A549 (cell line): ENCODE measurements around the gene PDE3A. TPM values are rescaled to one million over a fixed set of nuclear protein-coding genes. Genes with fewer than 3 reads are reported as not detected.

Experiments used
- ATAC-seq, 2 experiments: fragments of 200-7000 bp in 1 of 2; fragments of >200 bp in 1 of 2; cut with Nextera tagmentation in 1 of 2; cut with Tn5 transposase in 1 of 2; 3 replicates each; pipeline versions ENCODE4 v1.8.0 to v1.9.1; 2018 to 2020; ENCODE audit warnings: mild to moderate bottlenecking in 1 of 2, moderate library complexity in 1 of 2
- CTCF ChIA-PET: fragments of 300-600 bp; sonication (Branson Sonifier 250); formaldehyde crosslinking; extraction: SDS; loops from one replicate; lab custom pipeline; 2021; ENCODE audit warnings: antibody characterized with exemption, inconsistent platforms; lab: Yijun Ruan, JAX
- POLR2A ChIA-PET: fragments of 350-600 bp; formaldehyde crosslinking; extraction: SDS; loops from one replicate; lab custom pipeline; 2021; ENCODE audit warnings: antibody characterized with exemption, inconsistent platforms; lab: Yijun Ruan, JAX
- DNase-seq, 2 experiments: peaks; one replicate each; pipeline versions ENCODE4 v3.0.0 to v3.0.0-alpha.2; 2011 to 2016; ENCODE audit warnings: low read depth in 1 of 2, low spot score in 1 of 2
- FAIRE-seq: peaks from 2 replicates; lab custom pipeline; 2011; peaks lifted over from hg19 to GRCh38; lab: Jason Lieb, UNC
- H3K27ac ChIP-seq, 2 experiments: fragments of >200 bp; sonication (Bioruptor Twin); formaldehyde crosslinking; 3 replicates each; pipeline ENCODE4 v1.5.1; 2016 to 2017
- H3K4me1 ChIP-seq: fragments of >200 bp; sonication (Bioruptor Twin); formaldehyde crosslinking; 3 replicates; pipeline ENCODE4 v1.6.1; 2016
- H3K4me2 ChIP-seq: fragments of >200 bp; sonication (Bioruptor Twin); formaldehyde crosslinking; 3 replicates; pipeline ENCODE4 v1.6.1; 2016
- H3K4me3 ChIP-seq: fragments of >200 bp; sonication (Bioruptor Twin); formaldehyde crosslinking; 3 replicates; pipeline ENCODE4 v1.5.1; 2016
- H3K9me3 ChIP-seq: fragments of >200 bp; sonication (Bioruptor Twin); formaldehyde crosslinking; 3 replicates; pipeline ENCODE4 v1.6.1; 2016
- ATOH8 ChIP-seq: fragments of 250-450 bp; sonication (Bioruptor Pico); IDR thresholded peaks from 2 replicates; pipeline ENCODE4 v1.5.0; 2020; ENCODE audit warnings: low read depth, mild to moderate bottlenecking, moderate library complexity
- BHLHE40 ChIP-seq: IDR thresholded peaks from 2 replicates; pipeline ENCODE4 v1.6.1; 2012; ENCODE audit warnings: low read depth, low read length, inconsistent platforms
- CBX8 ChIP-seq: fragments of 200-600 bp; sonication (generic); IDR thresholded peaks from 2 replicates; pipeline ENCODE4 v1.6.1; 2016
- CHD4 ChIP-seq: fragments of 200-600 bp; sonication (generic); IDR thresholded peaks from 2 replicates; pipeline ENCODE4 v1.6.1; 2016; ENCODE audit warnings: antibody characterized with exemption, mild to moderate bottlenecking, borderline replicate concordance
- FOSB ChIP-seq: fragments of 250-450 bp; sonication (Bioruptor Pico); IDR thresholded peaks from 2 replicates; pipeline ENCODE4 v1.5.0; 2020; ENCODE audit warnings: mild to moderate bottlenecking, moderate library complexity
- GATA3 ChIP-seq: IDR thresholded peaks from 2 replicates; pipeline ENCODE4 v1.6.1; 2012; ENCODE audit warnings: borderline replicate concordance
- HDAC2 ChIP-seq: fragments of 200-600 bp; sonication (generic); IDR thresholded peaks from 2 replicates; pipeline ENCODE4 v1.6.1; 2016
- HMGXB4 ChIP-seq: fragments of 250-450 bp; sonication (Bioruptor Pico); IDR thresholded peaks from 2 replicates; pipeline ENCODE4 v1.5.0; 2021; ENCODE audit warnings: mild to moderate bottlenecking, moderate library complexity, borderline replicate concordance
- HOXA7 ChIP-seq: fragments of 250-450 bp; sonication (Bioruptor Pico); IDR thresholded peaks from 2 replicates; pipeline ENCODE4 v1.5.0; 2020; ENCODE audit warnings: mild to moderate bottlenecking, moderate library complexity
- HOXB13 ChIP-seq: fragments of 250-450 bp; sonication (Bioruptor Pico); IDR thresholded peaks from 2 replicates; pipeline ENCODE4 v1.5.0; 2020; ENCODE audit warnings: low read depth, mild to moderate bottlenecking, moderate library complexity
- HOXB5 ChIP-seq: fragments of 250-450 bp; sonication (Bioruptor Pico); IDR thresholded peaks from 2 replicates; pipeline ENCODE4 v1.5.0; 2020; ENCODE audit warnings: mild to moderate bottlenecking, moderate library complexity
- MAFK ChIP-seq: fragments of 450-650 bp; IDR thresholded peaks from 2 replicates; pipeline ENCODE4 v1.6.1; 2014; ENCODE audit not compliant: partially characterized antibody
- PHF8 ChIP-seq: fragments of 200-600 bp; sonication (generic); IDR thresholded peaks from 2 replicates; pipeline ENCODE4 v1.6.1; 2016; ENCODE audit warnings: low read depth, mild to moderate bottlenecking, antibody characterized with exemption, moderate library complexity, borderline replicate concordance
- POLR2A ChIP-seq: IDR thresholded peaks from 2 replicates; pipeline ENCODE4 v1.6.1; 2012; ENCODE audit warnings: mild to moderate bottlenecking, low read length
- RCOR1 ChIP-seq: fragments of 150-350 bp; IDR thresholded peaks from 2 replicates; pipeline ENCODE4 v1.6.1; 2014; ENCODE audit warnings: antibody characterized with exemption, low read length, low read depth
- RFX5 ChIP-seq: fragments of 450-650 bp; IDR thresholded peaks from 2 replicates; pipeline ENCODE4 v1.7.1; 2014; ENCODE audit warnings: antibody characterized with exemption, mild to moderate bottlenecking, moderate library complexity
- TFCP2L1 ChIP-seq: fragments of 250-450 bp; sonication (Bioruptor Pico); IDR thresholded peaks from 2 replicates; pipeline ENCODE4 v1.5.0; 2021; ENCODE audit warnings: mild to moderate bottlenecking
- ZC3H11A ChIP-seq: fragments of 450-650 bp; IDR thresholded peaks from 2 replicates; pipeline ENCODE4 v1.6.1; 2014; ENCODE audit warnings: antibody characterized with exemption, mild to moderate bottlenecking
- ZFP36 ChIP-seq: fragments of 450-650 bp; IDR thresholded peaks from 2 replicates; pipeline ENCODE4 v1.6.1; 2014; ENCODE audit warnings: borderline replicate concordance; ENCODE audit not compliant: partially characterized antibody
- ZNF302 ChIP-seq: fragments of 250-450 bp; sonication (Bioruptor Pico); IDR thresholded peaks from 2 replicates; pipeline ENCODE4 v1.9.0; 2021; ENCODE audit warnings: inconsistent platforms, mild to moderate bottlenecking, moderate library complexity
- ZSCAN20 ChIP-seq: fragments of 250-450 bp; sonication (Bioruptor Pico); IDR thresholded peaks from 2 replicates; pipeline ENCODE4 v1.8.0; 2022; ENCODE audit warnings: mild to moderate bottlenecking, moderate library complexity
- WGBS: methylation state at CpG from one replicate; pipeline ENCODE4 v1.1.6; 2017; ENCODE audit errors: missing lambda C conversion rate; 5-methylcytosine and 5-hydroxymethylcytosine counted together
- polyA plus RNA-seq, 4 experiments: library from polyadenylated mRNA; depleted of rRNA in 3 of 4; stranded (reverse); fragments of >200 nt; fragmentation: RNase III in 1 of 4; extraction: RNeasy Plus Mini Kit Qiagen cat#74134 plus additional on column Dnase treatment in 1 of 4; gene quantifications; 2 replicates in 3 of 4; 3 replicates in 1 of 4; pipeline ENCODE4 v1.2.3, GENCODE V29; 2011 to 2017
- TF ChIP-seq, protein P1 (sequence below): IDR thresholded peaks from 2 replicates; pipeline ENCODE4 v1.6.1; 2012
- TF ChIP-seq, protein P2 (sequence below): fragments of >200 bp; sonication (Bioruptor Twin); formaldehyde crosslinking; IDR thresholded peaks from 3 replicates; pipeline ENCODE4 v1.5.1; 2016
- TF ChIP-seq, protein P3 (sequence below): fragments of 150-350 bp; IDR thresholded peaks from 2 replicates; pipeline ENCODE4 v1.6.1; 2014; ENCODE audit warnings: low read depth, mild to moderate bottlenecking, low read length
- TF ChIP-seq, protein P4 (sequence below): fragments of >200 bp; sonication (Bioruptor Twin); formaldehyde crosslinking; IDR thresholded peaks from 3 replicates; pipeline ENCODE4 v1.6.1; 2016
- TF ChIP-seq, protein P5 (sequence below): IDR thresholded peaks from 2 replicates; pipeline ENCODE4 v1.6.1; 2012
- TF ChIP-seq, protein P6 (sequence below): fragments of >200 bp; sonication (Bioruptor Twin); formaldehyde crosslinking; IDR thresholded peaks from 2 replicates; pipeline ENCODE4 v1.6.1; 2016

PDE3A gene
- polyA plus RNA-seq, 2 of the 4 experiments (the other 2 are of a cell fraction) = 7.6 to 12.7 TPM

DNA sequence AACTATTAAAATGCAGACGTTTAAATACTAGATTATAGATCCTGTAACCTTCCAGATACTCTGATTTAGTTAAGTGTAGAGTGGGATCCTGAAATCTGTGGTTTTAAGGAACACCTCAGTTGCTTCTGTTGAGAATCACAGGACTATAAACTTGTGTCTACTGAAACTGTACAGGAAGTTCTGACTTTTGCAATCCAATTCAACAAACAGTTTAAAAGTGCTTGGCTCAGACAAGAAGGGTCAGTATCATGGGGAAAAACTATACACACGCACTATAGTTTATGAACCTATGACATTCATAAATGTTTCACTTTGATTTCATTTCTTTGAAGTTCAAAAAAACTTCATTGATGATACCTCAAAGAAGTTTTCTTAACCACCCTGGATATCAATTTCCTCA lies 13.8 kb downstream of the PDE3A start:
- Histone ChIP-seq H3K4me1 (peaks cover 41% of the 10 kb centered on the region; the same call in 2 of the 3 replicates), H3K4me3 (no peak overlapping the region)
- no peak for FAIRE-seq
- TF ChIP-seq, protein P1, sequence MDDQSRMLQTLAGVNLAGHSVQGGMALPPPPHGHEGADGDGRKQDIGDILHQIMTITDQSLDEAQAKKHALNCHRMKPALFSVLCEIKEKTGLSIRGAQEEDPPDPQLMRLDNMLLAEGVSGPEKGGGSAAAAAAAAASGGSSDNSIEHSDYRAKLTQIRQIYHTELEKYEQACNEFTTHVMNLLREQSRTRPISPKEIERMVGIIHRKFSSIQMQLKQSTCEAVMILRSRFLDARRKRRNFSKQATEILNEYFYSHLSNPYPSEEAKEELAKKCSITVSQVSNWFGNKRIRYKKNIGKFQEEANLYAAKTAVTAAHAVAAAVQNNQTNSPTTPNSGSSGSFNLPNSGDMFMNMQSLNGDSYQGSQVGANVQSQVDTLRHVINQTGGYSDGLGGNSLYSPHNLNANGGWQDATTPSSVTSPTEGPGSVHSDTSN = no peak
- TF ChIP-seq MAFK (no peak), RCOR1 (no peak), CBX8 (no peak), ZSCAN20 (CRISPR knock-in tag) (no peak), RFX5 (no peak), HOXB5 (CRISPR knock-in tag) (no peak), CHD4 (no peak), GATA3 (no peak), HDAC2 (no peak), ZC3H11A (no peak), HOXA7 (no peak), HMGXB4 (CRISPR knock-in tag) (no peak), ZNF302 (CRISPR knock-in tag) (no peak), BHLHE40 (no peak), HOXB13 (no peak)
- TF ChIP-seq, protein P2, sequence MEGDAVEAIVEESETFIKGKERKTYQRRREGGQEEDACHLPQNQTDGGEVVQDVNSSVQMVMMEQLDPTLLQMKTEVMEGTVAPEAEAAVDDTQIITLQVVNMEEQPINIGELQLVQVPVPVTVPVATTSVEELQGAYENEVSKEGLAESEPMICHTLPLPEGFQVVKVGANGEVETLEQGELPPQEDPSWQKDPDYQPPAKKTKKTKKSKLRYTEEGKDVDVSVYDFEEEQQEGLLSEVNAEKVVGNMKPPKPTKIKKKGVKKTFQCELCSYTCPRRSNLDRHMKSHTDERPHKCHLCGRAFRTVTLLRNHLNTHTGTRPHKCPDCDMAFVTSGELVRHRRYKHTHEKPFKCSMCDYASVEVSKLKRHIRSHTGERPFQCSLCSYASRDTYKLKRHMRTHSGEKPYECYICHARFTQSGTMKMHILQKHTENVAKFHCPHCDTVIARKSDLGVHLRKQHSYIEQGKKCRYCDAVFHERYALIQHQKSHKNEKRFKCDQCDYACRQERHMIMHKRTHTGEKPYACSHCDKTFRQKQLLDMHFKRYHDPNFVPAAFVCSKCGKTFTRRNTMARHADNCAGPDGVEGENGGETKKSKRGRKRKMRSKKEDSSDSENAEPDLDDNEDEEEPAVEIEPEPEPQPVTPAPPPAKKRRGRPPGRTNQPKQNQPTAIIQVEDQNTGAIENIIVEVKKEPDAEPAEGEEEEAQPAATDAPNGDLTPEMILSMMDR = no peak
- TF ChIP-seq, protein P3, sequence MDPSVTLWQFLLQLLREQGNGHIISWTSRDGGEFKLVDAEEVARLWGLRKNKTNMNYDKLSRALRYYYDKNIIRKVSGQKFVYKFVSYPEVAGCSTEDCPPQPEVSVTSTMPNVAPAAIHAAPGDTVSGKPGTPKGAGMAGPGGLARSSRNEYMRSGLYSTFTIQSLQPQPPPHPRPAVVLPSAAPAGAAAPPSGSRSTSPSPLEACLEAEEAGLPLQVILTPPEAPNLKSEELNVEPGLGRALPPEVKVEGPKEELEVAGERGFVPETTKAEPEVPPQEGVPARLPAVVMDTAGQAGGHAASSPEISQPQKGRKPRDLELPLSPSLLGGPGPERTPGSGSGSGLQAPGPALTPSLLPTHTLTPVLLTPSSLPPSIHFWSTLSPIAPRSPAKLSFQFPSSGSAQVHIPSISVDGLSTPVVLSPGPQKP = no peak
- TF ChIP-seq, protein P4, sequence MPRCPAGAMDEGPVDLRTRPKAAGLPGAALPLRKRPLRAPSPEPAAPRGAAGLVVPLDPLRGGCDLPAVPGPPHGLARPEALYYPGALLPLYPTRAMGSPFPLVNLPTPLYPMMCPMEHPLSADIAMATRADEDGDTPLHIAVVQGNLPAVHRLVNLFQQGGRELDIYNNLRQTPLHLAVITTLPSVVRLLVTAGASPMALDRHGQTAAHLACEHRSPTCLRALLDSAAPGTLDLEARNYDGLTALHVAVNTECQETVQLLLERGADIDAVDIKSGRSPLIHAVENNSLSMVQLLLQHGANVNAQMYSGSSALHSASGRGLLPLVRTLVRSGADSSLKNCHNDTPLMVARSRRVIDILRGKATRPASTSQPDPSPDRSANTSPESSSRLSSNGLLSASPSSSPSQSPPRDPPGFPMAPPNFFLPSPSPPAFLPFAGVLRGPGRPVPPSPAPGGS = no peak
- TF ChIP-seq, protein P5, sequence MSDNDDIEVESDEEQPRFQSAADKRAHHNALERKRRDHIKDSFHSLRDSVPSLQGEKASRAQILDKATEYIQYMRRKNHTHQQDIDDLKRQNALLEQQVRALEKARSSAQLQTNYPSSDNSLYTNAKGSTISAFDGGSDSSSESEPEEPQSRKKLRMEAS = no peak
- TF ChIP-seq, all 56 proteins: peak for 0
- WGBS = 37% methylated on average over 2 of the region's 2 CpGs
- H3K9me3 ChIP-seq = no peaks in the 10 kb centered on the region
- ChIA-PET CTCF (no interaction called here), POLR2A (no interaction called here)
- no peak for ATAC-seq
- no peak for DNase-seq
- no peak overlapping the region; a peak in 1 of 6 replicates for H3K27ac ChIP-seq
- peak overlapping the region; percentile 10 for H3K4me2 ChIP-seq

GRCh38 chr12:20383612-20384011 lies 15.3 kb downstream of the PDE3A start:
- CTCF ChIA-PET = no interaction called here
- H3K27ac ChIP-seq = peak overlapping the region in 1 of 2 experiments; percentile 15; a peak in 1 of 6 replicates
- no peak for FAIRE-seq
- POLR2A ChIA-PET = no interaction called here
- DNase-seq = peak in 1 of 2 experiments; percentile 13
- H3K9me3 ChIP-seq = no peaks in the 10 kb centered on the region
- peaks cover 33% of the 10 kb centered on the region; the same call in 2 of the 3 replicates for H3K4me1 ChIP-seq
- WGBS = 71% methylated on average over 2 of the region's 2 CpGs
- H3K4me2 ChIP-seq = peak overlapping the region; percentile 21; the same call in 1 of the 3 replicates
- no peak overlapping the region for H3K4me3 ChIP-seq
- peak in 1 of 2 experiments; percentile 41; a peak in 2 of 6 replicates for ATAC-seq
- TF ChIP-seq ZSCAN20 (CRISPR knock-in tag) = no peak
- TF ChIP-seq, protein P3 = no peak
- TF ChIP-seq POLR2A = no peak
- TF ChIP-seq FOSB (CRISPR knock-in tag) = no peak
- TF ChIP-seq, protein P4 = no peak
- TF ChIP-seq, protein P6, sequence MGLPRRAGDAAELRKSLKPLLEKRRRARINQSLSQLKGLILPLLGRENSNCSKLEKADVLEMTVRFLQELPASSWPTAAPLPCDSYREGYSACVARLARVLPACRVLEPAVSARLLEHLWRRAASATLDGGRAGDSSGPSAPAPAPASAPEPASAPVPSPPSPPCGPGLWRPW = no peak
- TF ChIP-seq TFCP2L1 (CRISPR knock-in tag) = no peak
- no peak for TF ChIP-seq ATOH8 (CRISPR knock-in tag)
- no peak for TF ChIP-seq ZFP36
- no peak for TF ChIP-seq PHF8
- no peak for TF ChIP-seq RCOR1
